GM18870 (cell line): Measurements from ENCODE around the gene CDC42BPA.

ENCODE experiments used
- ATAC-seq: cut with Tn5 transposase; IDR thresholded peaks from one replicate; pipeline ENCODE4 v1.9.1; 2021; ENCODE audit warnings: moderate library complexity; ENCODE audit not compliant: unreplicated experiment

The CDC42BPA gene

GRCh38 chr1:227335242-227336020 is 17.1 kb upstream of the CDC42BPA start:
- ATAC-seq, result no peak

GRCh38 chr1:227333423-227333822 is 15.1 kb upstream of the CDC42BPA start:
- ATAC-seq, result no peak

- ATAC-seq, result no peak
Measured at GRCh38 chr1:227330279-227331076, 12.2 kb upstream of the CDC42BPA start.

- ATAC-seq, result no peak
Measured at GRCh38 chr1:227328405-227329019, 10.2 kb upstream of the CDC42BPA start.

GRCh38 chr1:227325156-227325555 is 6.9 kb upstream of the CDC42BPA start:
- ATAC-seq, result no peak

GRCh38 chr1:227323967-227324268 is 5.6 kb upstream of the CDC42BPA start:
- no peak for ATAC-seq

- ATAC-seq, result no peak
Measured at GRCh38 chr1:227323171-227323966, 5.1 kb upstream of the CDC42BPA start.

- ATAC-seq, result no peak
Measured at GRCh38 chr1:227322376-227322775, 4.1 kb upstream of the CDC42BPA start.

GRCh38 chr1:227321035-227321434 is 2.7 kb upstream of the CDC42BPA start:
- ATAC-seq, result peak; percentile 44

GRCh38 chr1:227320476-227320875 is 2.2 kb upstream of the CDC42BPA start:
- ATAC-seq, result no peak

- no peak for ATAC-seq
Measured at GRCh38 chr1:227318853-227319607, 738 bp upstream of the CDC42BPA start.

GRCh38 chr1:227317523-227318015 is 723 bp downstream of the CDC42BPA start:
- no peak for ATAC-seq

- no peak for ATAC-seq
Measured at GRCh38 chr1:227317011-227317451, 1.3 kb downstream of the CDC42BPA start.

- no peak for ATAC-seq
Measured at GRCh38 chr1:227316456-227316855, 1.8 kb downstream of the CDC42BPA start.

- ATAC-seq, result no peak
Measured at GRCh38 chr1:227315629-227316346, 2.5 kb downstream of the CDC42BPA start.

GRCh38 chr1:227314014-227314848 is 4.1 kb downstream of the CDC42BPA start:
- no peak for ATAC-seq

GRCh38 chr1:227312361-227313025 is 5.8 kb downstream of the CDC42BPA start:
- no peak for ATAC-seq

GRCh38 chr1:227311389-227312001 is 6.8 kb downstream of the CDC42BPA start:
- no peak for ATAC-seq
